ENCODE results near the gene OXCT2.

DNA sequence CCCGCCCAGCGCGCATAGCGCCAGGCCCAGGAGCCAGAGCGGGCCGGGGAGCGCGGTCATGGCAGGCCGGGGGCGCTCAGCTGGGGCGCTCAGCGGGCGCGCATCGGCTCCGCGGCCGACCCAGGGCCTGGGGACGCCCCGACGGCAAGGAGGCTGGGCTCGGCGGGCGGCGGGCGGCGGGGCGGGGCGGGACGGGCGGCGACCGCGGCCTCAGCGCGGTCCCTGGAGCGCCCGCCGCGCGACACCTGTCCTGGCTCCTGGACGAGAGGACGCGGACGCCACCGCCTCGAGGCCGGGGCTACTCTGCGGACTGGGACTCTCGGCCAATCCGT lies 17.2 kb upstream of the OXCT2 start:
- TF ChIP-seq CTCF (IDR thresholded peaks at IDR 0.05) (no peak), POLR2A (IDR thresholded peaks at IDR 0.05) (no peak)
